GM12878 (cell line): Measurements from ENCODE around the gene PELI1. TPM values are rescaled to one million over a fixed set of nuclear protein-coding genes. Genes with fewer than 3 reads are reported as not detected.

ENCODE experiments used
- ATAC-seq: fragments of 200-7000 bp; cut with Tn5 transposase; 3 replicates; pipeline ENCODE4 v1.9.1; 2020; ENCODE audit warnings: mild to moderate bottlenecking, moderate library complexity
- BruUV-seq: library from RNA; stranded (reverse); fragments of 400-500 nt; replicated peaks from 2 replicates; lab custom pipeline; 2021; lab: Mats Ljungman, UMichigan
- CTCF ChIA-PET: fragments of 300-600 bp; sonication (Branson Sonifier 250); formaldehyde crosslinking; extraction: SDS; loops from one replicate; lab custom pipeline; 2021; ENCODE audit warnings: inconsistent platforms; lab: Yijun Ruan, JAX
- POLR2A ChIA-PET: fragments of 350-600 bp; formaldehyde crosslinking; extraction: SDS; loops from one replicate; lab custom pipeline; 2021; ENCODE audit warnings: inconsistent platforms; lab: Charles Lee
- RAD21 ChIA-PET: fragments of 300-600 bp; sonication (Branson Sonifier 250); formaldehyde crosslinking; loops from one replicate; lab custom pipeline; 2023; ENCODE audit warnings: antibody characterized with exemption; ENCODE audit not compliant: unreplicated experiment; lab: Charles Lee
- SMC1A ChIA-PET: fragments of 300-600 bp; sonication (Branson Sonifier 250); formaldehyde crosslinking; loops from one replicate; lab custom pipeline; 2023; ENCODE audit not compliant: unreplicated experiment, uncharacterized antibody; lab: Charles Lee
- DNase-seq: peaks from one replicate; pipeline ENCODE4 v3.0.0-alpha.2; 2011; ENCODE audit warnings: low read depth, low spot score
- FAIRE-seq: peaks from 3 replicates; lab custom pipeline; 2011; peaks lifted over from hg19 to GRCh38; lab: Jason Lieb, UNC
- H2AFZ ChIP-seq: 2 replicates; pipeline ENCODE4 v1.6.0; 2011; ENCODE audit warnings: low read depth, low read length, control low read depth; ENCODE audit not compliant: control insufficient read depth
- H3K27ac ChIP-seq: 2 replicates; pipeline ENCODE4 v1.5.1; 2011; ENCODE audit warnings: control low read depth; ENCODE audit not compliant: control insufficient read depth, insufficient read depth
- H3K27me3 ChIP-seq, 2 experiments: replicated peaks in 1 of 2; 2 replicates each; pipeline versions ENCODE4 v1.6.0 to v1.6.1; 2011; ENCODE audit warnings: low read length in 1 of 2; ENCODE audit not compliant: control insufficient read depth in 2 of 2, insufficient read depth in 2 of 2
- H3K36me3 ChIP-seq, 2 experiments: 2 replicates each; pipeline ENCODE4 v1.5.1; 2011; ENCODE audit warnings: low read length in 1 of 2; ENCODE audit not compliant: control insufficient read depth in 2 of 2, insufficient read depth in 2 of 2
- H3K4me1 ChIP-seq: 2 replicates; pipeline ENCODE4 v1.6.1; 2011; ENCODE audit warnings: mild to moderate bottlenecking, low read length, moderate library complexity, mixed read lengths; ENCODE audit not compliant: control insufficient read depth, insufficient read depth
- H3K4me2 ChIP-seq: 2 replicates; pipeline ENCODE4 v1.6.0; 2011; ENCODE audit warnings: control low read depth; ENCODE audit not compliant: control insufficient read depth, insufficient read depth
- H3K4me3 ChIP-seq: fragments of 200-600 bp; sonication (generic); 2 replicates; pipeline ENCODE4 v1.5.1; 2016
- H3K79me2 ChIP-seq: 2 replicates; pipeline ENCODE4 v1.6.0; 2011; ENCODE audit warnings: low read length; ENCODE audit not compliant: control insufficient read depth, insufficient read depth
- H3K9ac ChIP-seq: 2 replicates; pipeline ENCODE4 v1.8.0; 2011; ENCODE audit warnings: low read length, control low read depth, mixed read lengths; ENCODE audit not compliant: control insufficient read depth, insufficient read depth
- H3K9me3 ChIP-seq: replicated peaks from 3 replicates; pipeline ENCODE4 v1.5.1; 2011; ENCODE audit warnings: mild to moderate bottlenecking, low read length; ENCODE audit not compliant: control insufficient read depth, insufficient read depth
- H4K20me1 ChIP-seq: 2 replicates; pipeline ENCODE4 v1.6.0; 2011; ENCODE audit not compliant: control insufficient read depth, insufficient read depth
- BCL3 ChIP-seq: IDR thresholded peaks from 2 replicates; pipeline ENCODE4 v1.6.1; 2011; ENCODE audit warnings: borderline replicate concordance, low read depth, mild to moderate bottlenecking, moderate library complexity, low read length; ENCODE audit not compliant: insufficient read depth, poor library complexity, severe bottlenecking
- BHLHE40 ChIP-seq, 2 experiments: fragments of 450-650 bp in 1 of 2; IDR thresholded peaks; 2 replicates each; pipeline ENCODE4 v1.6.1; 2011 to 2017; ENCODE audit warnings: low read depth in 2 of 2, borderline replicate concordance in 1 of 2, improper control_type of control experiment in 1 of 2, low read length in 1 of 2, mild to moderate bottlenecking in 1 of 2
- EGR1 ChIP-seq, 2 experiments: IDR thresholded peaks; 1 replicate in 1 of 2; 2 replicates in 1 of 2; pipeline ENCODE4 v1.6.1; 2011 to 2012; ENCODE audit warnings: low read depth in 2 of 2, low read length in 2 of 2, borderline replicate concordance in 1 of 2, mild to moderate bottlenecking in 1 of 2, moderate library complexity in 1 of 2
- PAX5 ChIP-seq: IDR thresholded peaks from 2 replicates; pipeline ENCODE4 v1.6.1; 2011; ENCODE audit warnings: low read depth, low read length, borderline replicate concordance
- SUPT20H ChIP-seq: IDR thresholded peaks from 2 replicates; pipeline ENCODE4 v1.6.1; 2011; ENCODE audit warnings: low read depth, mild to moderate bottlenecking, low read length, moderate library complexity, borderline replicate concordance; ENCODE audit not compliant: control insufficient read depth
- WGBS: methylation state at CpG from one replicate; pipeline ENCODE4 v1.1.6; 2016; ENCODE audit warnings: low lambda C conversion rate; ENCODE audit not compliant: insufficient replicate concordance, insufficient coverage; ENCODE audit errors: missing lambda C conversion rate; 5-methylcytosine and 5-hydroxymethylcytosine counted together
- in situ Hi-C: fragments of 300-500 bp; cut with MboI; formaldehyde crosslinking; loops from 9 replicates; pipeline ENCODE4 v1.14.3; 2018; ENCODE audit warnings: mixed read lengths
- intact Hi-C: fragments of 100-400 bp; cut with micrococcal nuclease; formaldehyde crosslinking; loops from one replicate; pipeline ENCODE4 v1.14.2; 2022; ENCODE audit not compliant: unreplicated experiment
- polyA plus RNA-seq, 11 experiments: library from polyadenylated mRNA; depleted of rRNA in 4 of 11; unstranded in 6 of 11; stranded (reverse) in 5 of 11; fragments of >200 nt; fragmentation: Nextera tagmentation in 4 of 11; fragmentation: Illumina TruSeq in 1 of 11; extraction: Ambion mirVana in 4 of 11; extraction: Trizol in 1 of 11; gene quantifications; 1 replicate in 1 of 11; 2 replicates in 10 of 11; pipeline versions ENCODE4 v1.2.1 to v1.2.3, GENCODE V29; 2011 to 2016; ENCODE audit warnings: inconsistent platforms in 2 of 11, missing spikeins in 2 of 11, low read depth in 1 of 11
- total RNA-seq, 4 experiments: library from RNA; depleted of rRNA in 3 of 4; stranded (reverse); fragments of >200 nt in 3 of 4; fragmentation: Illumina TruSeq in 1 of 4; extraction: Trizol in 1 of 4; gene quantifications; 2 replicates each; pipeline versions ENCODE4 v1.2.1 to v1.2.3, GENCODE V29; 2013 to 2021
- TF ChIP-seq, protein P1 (sequence below): IDR thresholded peaks from 2 replicates; pipeline ENCODE4 v1.6.1; 2012; ENCODE audit warnings: mild to moderate bottlenecking, low read depth, low read length
- TF ChIP-seq, protein P2 (sequence below): fragments of 150-350 bp; IDR thresholded peaks from 2 replicates; pipeline ENCODE4 v1.6.1; 2016; ENCODE audit warnings: low read depth, low read length

PELI1 gene
- total and polyA plus RNA-seq, 10 of the 15 experiments (the other 5 are each of a cell fraction or from before 2014, with no cell fraction given), result 12.1 to 92.0 (median 39.8) TPM

DNA sequence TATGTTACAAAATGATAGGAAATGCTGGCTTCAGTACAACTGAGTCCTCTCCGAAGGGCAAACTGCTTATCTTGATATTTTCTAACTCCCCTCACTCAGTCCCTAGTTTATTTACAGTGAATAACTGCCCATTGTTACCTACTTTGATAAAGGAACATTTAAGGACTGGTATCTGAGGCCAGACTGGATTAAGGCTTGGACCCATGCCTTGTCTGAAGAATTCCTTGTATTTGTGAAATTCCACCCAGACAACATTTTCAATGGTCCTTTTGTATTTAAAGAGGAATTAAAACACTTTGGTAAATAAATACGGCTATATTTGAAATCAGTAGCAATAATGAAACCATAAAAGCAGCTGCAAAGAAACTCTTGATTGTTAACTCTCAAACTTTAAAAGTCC lies 58.3 kb downstream of the PELI1 start:
- BruUV-seq, result no TSS peak
- FAIRE-seq, result no peak

More for the DNA sequence above, 58.3 kb downstream of the PELI1 start:
- peaks cover 11% of the 10 kb centered on the region for H3K4me1 ChIP-seq
- in situ Hi-C loops (no loop called here), intact Hi-C loops (no loop called here)
- no peak overlapping the region for H3K9ac ChIP-seq
- ChIA-PET SMC1A (interaction anchor here (0.7 to 1.8 kb wide), 5 partner anchors 16 to 243 kb away, joined by 3 to 6 read pairs (median 3); no protein-coding TSS in a partner anchor), RAD21 (interaction anchor here (0.6 to 1.1 kb wide), 4 partner anchors 14 to 131 kb away, joined by 3 read pairs; no protein-coding TSS in a partner anchor), CTCF (interaction anchor here (0.6 to 1.1 kb wide), 5 partner anchors 13 to 1557 kb away, joined by 3 to 4 read pairs (median 3); no protein-coding TSS in a partner anchor), POLR2A (interaction anchor here (0.7 kb wide), 2 partner anchors 210 to 496 kb away, joined by 4 read pairs; no protein-coding TSS in a partner anchor)
- H3K79me2 ChIP-seq, result no peaks in the 10 kb centered on the region
- H4K20me1 ChIP-seq, result no peaks in the 10 kb centered on the region
- no peaks in the 10 kb centered on the region for H3K9me3 ChIP-seq
- no peak overlapping the region for H3K4me2 ChIP-seq
- WGBS, result 26% methylated on average over 2 of the region's 2 CpGs
- ATAC-seq, result no peak
- H3K4me3 ChIP-seq, result no peak overlapping the region
- H2AFZ ChIP-seq, result no peak overlapping the region
- H3K27ac ChIP-seq, result no peak overlapping the region
- TF ChIP-seq SUPT20H, result no peak
- no peak for TF ChIP-seq BCL3
- TF ChIP-seq, protein P1, sequence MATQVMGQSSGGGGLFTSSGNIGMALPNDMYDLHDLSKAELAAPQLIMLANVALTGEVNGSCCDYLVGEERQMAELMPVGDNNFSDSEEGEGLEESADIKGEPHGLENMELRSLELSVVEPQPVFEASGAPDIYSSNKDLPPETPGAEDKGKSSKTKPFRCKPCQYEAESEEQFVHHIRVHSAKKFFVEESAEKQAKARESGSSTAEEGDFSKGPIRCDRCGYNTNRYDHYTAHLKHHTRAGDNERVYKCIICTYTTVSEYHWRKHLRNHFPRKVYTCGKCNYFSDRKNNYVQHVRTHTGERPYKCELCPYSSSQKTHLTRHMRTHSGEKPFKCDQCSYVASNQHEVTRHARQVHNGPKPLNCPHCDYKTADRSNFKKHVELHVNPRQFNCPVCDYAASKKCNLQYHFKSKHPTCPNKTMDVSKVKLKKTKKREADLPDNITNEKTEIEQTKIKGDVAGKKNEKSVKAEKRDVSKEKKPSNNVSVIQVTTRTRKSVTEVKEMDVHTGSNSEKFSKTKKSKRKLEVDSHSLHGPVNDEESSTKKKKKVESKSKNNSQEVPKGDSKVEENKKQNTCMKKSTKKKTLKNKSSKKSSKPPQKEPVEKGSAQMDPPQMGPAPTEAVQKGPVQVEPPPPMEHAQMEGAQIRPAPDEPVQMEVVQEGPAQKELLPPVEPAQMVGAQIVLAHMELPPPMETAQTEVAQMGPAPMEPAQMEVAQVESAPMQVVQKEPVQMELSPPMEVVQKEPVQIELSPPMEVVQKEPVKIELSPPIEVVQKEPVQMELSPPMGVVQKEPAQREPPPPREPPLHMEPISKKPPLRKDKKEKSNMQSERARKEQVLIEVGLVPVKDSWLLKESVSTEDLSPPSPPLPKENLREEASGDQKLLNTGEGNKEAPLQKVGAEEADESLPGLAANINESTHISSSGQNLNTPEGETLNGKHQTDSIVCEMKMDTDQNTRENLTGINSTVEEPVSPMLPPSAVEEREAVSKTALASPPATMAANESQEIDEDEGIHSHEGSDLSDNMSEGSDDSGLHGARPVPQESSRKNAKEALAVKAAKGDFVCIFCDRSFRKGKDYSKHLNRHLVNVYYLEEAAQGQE, result no peak
- TF ChIP-seq BHLHE40 (IDR thresholded peaks at IDR 0.05; ENCODE audit: borderline replicate concordance in 1 of 2, low read depth in 2 of 2, low read length in 1 of 2), result no peak
- TF ChIP-seq EGR1 (IDR thresholded peaks at IDR 0.05; ENCODE audit: borderline replicate concordance in 1 of 2, low read depth in 2 of 2, low read length in 2 of 2), result no peak
- no peak for TF ChIP-seq PAX5
- TF ChIP-seq, protein P2, sequence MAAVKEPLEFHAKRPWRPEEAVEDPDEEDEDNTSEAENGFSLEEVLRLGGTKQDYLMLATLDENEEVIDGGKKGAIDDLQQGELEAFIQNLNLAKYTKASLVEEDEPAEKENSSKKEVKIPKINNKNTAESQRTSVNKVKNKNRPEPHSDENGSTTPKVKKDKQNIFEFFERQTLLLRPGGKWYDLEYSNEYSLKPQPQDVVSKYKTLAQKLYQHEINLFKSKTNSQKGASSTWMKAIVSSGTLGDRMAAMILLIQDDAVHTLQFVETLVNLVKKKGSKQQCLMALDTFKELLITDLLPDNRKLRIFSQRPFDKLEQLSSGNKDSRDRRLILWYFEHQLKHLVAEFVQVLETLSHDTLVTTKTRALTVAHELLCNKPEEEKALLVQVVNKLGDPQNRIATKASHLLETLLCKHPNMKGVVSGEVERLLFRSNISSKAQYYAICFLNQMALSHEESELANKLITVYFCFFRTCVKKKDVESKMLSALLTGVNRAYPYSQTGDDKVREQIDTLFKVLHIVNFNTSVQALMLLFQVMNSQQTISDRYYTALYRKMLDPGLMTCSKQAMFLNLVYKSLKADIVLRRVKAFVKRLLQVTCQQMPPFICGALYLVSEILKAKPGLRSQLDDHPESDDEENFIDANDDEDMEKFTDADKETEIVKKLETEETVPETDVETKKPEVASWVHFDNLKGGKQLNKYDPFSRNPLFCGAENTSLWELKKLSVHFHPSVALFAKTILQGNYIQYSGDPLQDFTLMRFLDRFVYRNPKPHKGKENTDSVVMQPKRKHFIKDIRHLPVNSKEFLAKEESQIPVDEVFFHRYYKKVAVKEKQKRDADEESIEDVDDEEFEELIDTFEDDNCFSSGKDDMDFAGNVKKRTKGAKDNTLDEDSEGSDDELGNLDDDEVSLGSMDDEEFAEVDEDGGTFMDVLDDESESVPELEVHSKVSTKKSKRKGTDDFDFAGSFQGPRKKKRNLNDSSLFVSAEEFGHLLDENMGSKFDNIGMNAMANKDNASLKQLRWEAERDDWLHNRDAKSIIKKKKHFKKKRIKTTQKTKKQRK, result no peak
- no peaks in the 10 kb centered on the region for H3K27me3 ChIP-seq
- DNase-seq, result no peak
- no peaks in the 10 kb centered on the region for H3K36me3 ChIP-seq
